ENCODE measurements around the gene NFE2L3. TPM values are rescaled to one million over a fixed set of nuclear protein-coding genes. Genes with fewer than 3 reads are reported as not detected.

NFE2L3 gene
- total and polyA plus RNA-seq, 9 of the 15 experiments (the other 6 are each of a cell fraction or from before 2014, with no cell fraction given) = 2.9 to 16.9 (median 12.4) TPM

DNA sequence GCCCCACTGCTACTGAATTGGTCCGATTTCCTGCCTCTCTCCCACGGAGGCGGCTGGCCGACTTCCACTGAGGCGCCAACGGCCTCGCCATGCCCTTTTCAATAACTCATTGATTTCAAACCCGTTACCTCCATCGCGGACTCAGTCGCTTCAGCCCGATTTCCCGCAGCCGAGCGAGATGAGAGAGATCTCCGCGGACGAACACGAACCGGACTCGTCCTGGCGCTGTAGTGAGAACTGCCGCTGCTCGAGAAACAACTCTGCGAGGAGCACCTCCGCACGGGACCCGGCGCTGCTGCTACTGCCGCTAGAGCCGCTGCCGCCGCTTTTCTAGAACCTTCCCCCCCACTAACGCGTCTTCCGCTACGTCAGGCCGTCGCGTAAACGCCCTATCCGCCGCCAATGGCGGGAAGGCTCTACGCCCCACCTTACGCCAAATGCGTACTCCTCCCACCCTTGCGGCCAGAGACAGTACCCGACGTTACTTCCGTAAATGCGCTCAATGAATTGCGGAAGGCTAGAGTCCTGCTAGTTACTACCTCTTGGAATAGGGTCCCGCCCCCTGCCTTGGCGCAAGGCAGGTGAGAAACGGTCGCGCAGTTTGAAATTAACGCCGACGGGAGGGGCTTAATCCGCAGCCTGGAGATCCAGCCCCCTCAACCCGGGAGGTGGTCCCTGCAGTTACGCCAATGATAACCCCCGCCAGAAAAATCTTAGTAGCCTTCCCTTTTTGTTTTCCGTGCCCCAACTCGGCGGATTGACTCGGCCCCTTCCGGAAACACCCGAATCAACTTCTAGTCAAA is 48.6 kb downstream of the NFE2L3 start, which contains the start of gene HNRNPA2B1 (continued):
- TF ChIP-seq GABPA (tag; conservative IDR thresholded peaks at IDR 0.05; ENCODE audit: low read depth) (peak; percentile 57), PHF8 (IDR thresholded peaks at IDR 0.05; ENCODE audit: borderline replicate concordance, low read length) (peak; percentile 88), ARID1B (IDR thresholded peaks at IDR 0.05) (no peak), RBM14 (IDR thresholded peaks at IDR 0.05; ENCODE audit: borderline replicate concordance, insufficient read depth, low read depth, low read length) (0 out of 2 replicates have a peak, but pooled peaks have one; percentile 82), ZKSCAN1 (IDR thresholded peaks at IDR 0.05; ENCODE audit: low read depth, low read length) (peak; percentile 57; the same call in 1 of the 2 replicates), ZNF282 (CRISPR knock-in tag; IDR thresholded peaks at IDR 0.05) (no peak), SIRT6 (IDR thresholded peaks at IDR 0.05; ENCODE audit: low read depth, low read length) (peak; percentile 33), EHMT2 (IDR thresholded peaks at IDR 0.05) (no peak), POLR2A (conservative IDR thresholded peaks at IDR 0.05) (peak; percentile 100), ZNF780A (CRISPR knock-in tag; IDR thresholded peaks at IDR 0.05) (no peak), NR2F6 (CRISPR knock-in tag; IDR thresholded peaks at IDR 0.05) (no peak), MTA1 (IDR thresholded peaks at IDR 0.05; ENCODE audit: borderline replicate concordance) (peak; percentile 98), CHD1 (IDR thresholded peaks at IDR 0.05; ENCODE audit: low read length) (peak; percentile 71), GTF2F1 (IDR thresholded peaks at IDR 0.05; ENCODE audit: low read depth, low read length) (peak; percentile 93)
- TF ChIP-seq, protein P1, sequence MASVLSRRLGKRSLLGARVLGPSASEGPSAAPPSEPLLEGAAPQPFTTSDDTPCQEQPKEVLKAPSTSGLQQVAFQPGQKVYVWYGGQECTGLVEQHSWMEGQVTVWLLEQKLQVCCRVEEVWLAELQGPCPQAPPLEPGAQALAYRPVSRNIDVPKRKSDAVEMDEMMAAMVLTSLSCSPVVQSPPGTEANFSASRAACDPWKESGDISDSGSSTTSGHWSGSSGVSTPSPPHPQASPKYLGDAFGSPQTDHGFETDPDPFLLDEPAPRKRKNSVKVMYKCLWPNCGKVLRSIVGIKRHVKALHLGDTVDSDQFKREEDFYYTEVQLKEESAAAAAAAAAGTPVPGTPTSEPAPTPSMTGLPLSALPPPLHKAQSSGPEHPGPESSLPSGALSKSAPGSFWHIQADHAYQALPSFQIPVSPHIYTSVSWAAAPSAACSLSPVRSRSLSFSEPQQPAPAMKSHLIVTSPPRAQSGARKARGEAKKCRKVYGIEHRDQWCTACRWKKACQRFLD (CRISPR knock-in tag; IDR thresholded peaks at IDR 0.05) = no peak; the same call in 1 of the 2 replicates
- TF ChIP-seq, protein P2, sequence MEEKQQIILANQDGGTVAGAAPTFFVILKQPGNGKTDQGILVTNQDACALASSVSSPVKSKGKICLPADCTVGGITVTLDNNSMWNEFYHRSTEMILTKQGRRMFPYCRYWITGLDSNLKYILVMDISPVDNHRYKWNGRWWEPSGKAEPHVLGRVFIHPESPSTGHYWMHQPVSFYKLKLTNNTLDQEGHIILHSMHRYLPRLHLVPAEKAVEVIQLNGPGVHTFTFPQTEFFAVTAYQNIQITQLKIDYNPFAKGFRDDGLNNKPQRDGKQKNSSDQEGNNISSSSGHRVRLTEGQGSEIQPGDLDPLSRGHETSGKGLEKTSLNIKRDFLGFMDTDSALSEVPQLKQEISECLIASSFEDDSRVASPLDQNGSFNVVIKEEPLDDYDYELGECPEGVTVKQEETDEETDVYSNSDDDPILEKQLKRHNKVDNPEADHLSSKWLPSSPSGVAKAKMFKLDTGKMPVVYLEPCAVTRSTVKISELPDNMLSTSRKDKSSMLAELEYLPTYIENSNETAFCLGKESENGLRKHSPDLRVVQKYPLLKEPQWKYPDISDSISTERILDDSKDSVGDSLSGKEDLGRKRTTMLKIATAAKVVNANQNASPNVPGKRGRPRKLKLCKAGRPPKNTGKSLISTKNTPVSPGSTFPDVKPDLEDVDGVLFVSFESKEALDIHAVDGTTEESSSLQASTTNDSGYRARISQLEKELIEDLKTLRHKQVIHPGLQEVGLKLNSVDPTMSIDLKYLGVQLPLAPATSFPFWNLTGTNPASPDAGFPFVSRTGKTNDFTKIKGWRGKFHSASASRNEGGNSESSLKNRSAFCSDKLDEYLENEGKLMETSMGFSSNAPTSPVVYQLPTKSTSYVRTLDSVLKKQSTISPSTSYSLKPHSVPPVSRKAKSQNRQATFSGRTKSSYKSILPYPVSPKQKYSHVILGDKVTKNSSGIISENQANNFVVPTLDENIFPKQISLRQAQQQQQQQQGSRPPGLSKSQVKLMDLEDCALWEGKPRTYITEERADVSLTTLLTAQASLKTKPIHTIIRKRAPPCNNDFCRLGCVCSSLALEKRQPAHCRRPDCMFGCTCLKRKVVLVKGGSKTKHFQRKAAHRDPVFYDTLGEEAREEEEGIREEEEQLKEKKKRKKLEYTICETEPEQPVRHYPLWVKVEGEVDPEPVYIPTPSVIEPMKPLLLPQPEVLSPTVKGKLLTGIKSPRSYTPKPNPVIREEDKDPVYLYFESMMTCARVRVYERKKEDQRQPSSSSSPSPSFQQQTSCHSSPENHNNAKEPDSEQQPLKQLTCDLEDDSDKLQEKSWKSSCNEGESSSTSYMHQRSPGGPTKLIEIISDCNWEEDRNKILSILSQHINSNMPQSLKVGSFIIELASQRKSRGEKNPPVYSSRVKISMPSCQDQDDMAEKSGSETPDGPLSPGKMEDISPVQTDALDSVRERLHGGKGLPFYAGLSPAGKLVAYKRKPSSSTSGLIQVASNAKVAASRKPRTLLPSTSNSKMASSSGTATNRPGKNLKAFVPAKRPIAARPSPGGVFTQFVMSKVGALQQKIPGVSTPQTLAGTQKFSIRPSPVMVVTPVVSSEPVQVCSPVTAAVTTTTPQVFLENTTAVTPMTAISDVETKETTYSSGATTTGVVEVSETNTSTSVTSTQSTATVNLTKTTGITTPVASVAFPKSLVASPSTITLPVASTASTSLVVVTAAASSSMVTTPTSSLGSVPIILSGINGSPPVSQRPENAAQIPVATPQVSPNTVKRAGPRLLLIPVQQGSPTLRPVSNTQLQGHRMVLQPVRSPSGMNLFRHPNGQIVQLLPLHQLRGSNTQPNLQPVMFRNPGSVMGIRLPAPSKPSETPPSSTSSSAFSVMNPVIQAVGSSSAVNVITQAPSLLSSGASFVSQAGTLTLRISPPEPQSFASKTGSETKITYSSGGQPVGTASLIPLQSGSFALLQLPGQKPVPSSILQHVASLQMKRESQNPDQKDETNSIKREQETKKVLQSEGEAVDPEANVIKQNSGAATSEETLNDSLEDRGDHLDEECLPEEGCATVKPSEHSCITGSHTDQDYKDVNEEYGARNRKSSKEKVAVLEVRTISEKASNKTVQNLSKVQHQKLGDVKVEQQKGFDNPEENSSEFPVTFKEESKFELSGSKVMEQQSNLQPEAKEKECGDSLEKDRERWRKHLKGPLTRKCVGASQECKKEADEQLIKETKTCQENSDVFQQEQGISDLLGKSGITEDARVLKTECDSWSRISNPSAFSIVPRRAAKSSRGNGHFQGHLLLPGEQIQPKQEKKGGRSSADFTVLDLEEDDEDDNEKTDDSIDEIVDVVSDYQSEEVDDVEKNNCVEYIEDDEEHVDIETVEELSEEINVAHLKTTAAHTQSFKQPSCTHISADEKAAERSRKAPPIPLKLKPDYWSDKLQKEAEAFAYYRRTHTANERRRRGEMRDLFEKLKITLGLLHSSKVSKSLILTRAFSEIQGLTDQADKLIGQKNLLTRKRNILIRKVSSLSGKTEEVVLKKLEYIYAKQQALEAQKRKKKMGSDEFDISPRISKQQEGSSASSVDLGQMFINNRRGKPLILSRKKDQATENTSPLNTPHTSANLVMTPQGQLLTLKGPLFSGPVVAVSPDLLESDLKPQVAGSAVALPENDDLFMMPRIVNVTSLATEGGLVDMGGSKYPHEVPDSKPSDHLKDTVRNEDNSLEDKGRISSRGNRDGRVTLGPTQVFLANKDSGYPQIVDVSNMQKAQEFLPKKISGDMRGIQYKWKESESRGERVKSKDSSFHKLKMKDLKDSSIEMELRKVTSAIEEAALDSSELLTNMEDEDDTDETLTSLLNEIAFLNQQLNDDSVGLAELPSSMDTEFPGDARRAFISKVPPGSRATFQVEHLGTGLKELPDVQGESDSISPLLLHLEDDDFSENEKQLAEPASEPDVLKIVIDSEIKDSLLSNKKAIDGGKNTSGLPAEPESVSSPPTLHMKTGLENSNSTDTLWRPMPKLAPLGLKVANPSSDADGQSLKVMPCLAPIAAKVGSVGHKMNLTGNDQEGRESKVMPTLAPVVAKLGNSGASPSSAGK (IDR thresholded peaks at IDR 0.05) = no peak; the same call in 1 of the 2 replicates
